Measurements from ENCODE around the gene C9orf78. TPM values are rescaled to one million over a fixed set of nuclear protein-coding genes. Genes with fewer than 3 reads are reported as not detected.

The C9orf78 gene
- total and polyA plus RNA-seq, 2 donors (not counting 1 experiment from before 2014, with no cell fraction given), result 39.8 to 88.6 TPM

DNA sequence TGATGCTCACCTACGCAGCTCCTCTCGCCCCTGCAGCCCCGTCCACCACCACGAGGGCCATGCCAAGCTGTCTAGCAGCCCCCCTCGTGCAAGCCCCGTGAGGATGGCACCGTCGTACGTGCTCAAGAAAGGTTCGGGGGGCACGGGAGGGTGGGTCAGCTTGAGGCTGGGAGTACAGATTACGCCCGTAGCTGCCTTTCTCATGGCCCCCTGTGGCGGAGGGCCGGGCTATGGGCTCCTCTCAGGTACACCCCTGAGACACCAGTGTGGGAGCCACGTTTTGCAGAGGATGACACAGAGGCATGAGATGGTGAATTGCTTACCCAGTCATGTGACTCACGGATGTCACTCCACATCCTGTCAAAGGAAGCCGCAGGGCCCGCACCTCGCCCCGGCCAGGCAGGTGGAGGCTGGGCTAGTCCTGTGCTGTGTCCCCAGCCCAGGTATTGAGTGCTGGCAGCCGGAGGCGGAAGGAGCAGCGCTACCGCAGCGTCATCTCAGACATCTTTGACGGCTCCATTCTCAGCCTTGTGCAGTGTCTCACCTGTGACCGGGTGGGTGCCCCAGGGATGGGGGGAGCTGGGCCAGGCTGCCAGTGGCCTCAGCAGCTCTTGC, 33.9 kb upstream of the C9orf78 start:
- H3K9ac ChIP-seq (ENCODE audit: insufficient read depth, low read length), result no peak overlapping the region
- H4K20me1 ChIP-seq (ENCODE audit: control insufficient read depth, extremely low read depth, insufficient read depth, low read length), result no peaks in the 10 kb centered on the region
- no peaks in the 10 kb centered on the region for H3K36me3 ChIP-seq (ENCODE audit: control insufficient read depth, insufficient read depth, low read length)
- no peaks in the 10 kb centered on the region for H3K9me3 ChIP-seq (ENCODE audit: control insufficient read depth, insufficient read depth, low read depth, low read length)
- no peak overlapping the region for H3K27ac ChIP-seq (ENCODE audit: insufficient read depth, low read length)
- no peaks in the 10 kb centered on the region for H3K27me3 ChIP-seq (ENCODE audit: control insufficient read depth, insufficient read depth, low read length)
- H3K4me2 ChIP-seq (ENCODE audit: extremely low read depth, insufficient read depth, low read length), result no peak overlapping the region
- no peak for TF ChIP-seq EZH2 (IDR thresholded peaks at IDR 0.05; ENCODE audit: low read length, missing control alignments)
- TF ChIP-seq CTCF (conservative IDR thresholded peaks at IDR 0.05 in 1 of 2, IDR thresholded peaks at IDR 0.05 in 1 of 2; ENCODE audit: low read depth in 1 of 2, low read length in 2 of 2), result no peak
- DNase-seq (ENCODE audit: low read depth in 2 of 2), result no peak
- no peaks in the 10 kb centered on the region for H3K4me1 ChIP-seq (ENCODE audit: control insufficient read depth, extremely low read depth, insufficient read depth, low read length)
- H3K79me2 ChIP-seq (ENCODE audit: control insufficient read depth, insufficient read depth, low read length), result no peaks in the 10 kb centered on the region
- no peak overlapping the region for H2AFZ ChIP-seq (ENCODE audit: low read length)
- H3K4me3 ChIP-seq (replicated peaks in 1 of 4; ENCODE audit: control extremely low read depth in 1 of 4, insufficient read depth in 1 of 4, low read depth in 3 of 4, low read length in 4 of 4), result no peak overlapping the region

DNA sequence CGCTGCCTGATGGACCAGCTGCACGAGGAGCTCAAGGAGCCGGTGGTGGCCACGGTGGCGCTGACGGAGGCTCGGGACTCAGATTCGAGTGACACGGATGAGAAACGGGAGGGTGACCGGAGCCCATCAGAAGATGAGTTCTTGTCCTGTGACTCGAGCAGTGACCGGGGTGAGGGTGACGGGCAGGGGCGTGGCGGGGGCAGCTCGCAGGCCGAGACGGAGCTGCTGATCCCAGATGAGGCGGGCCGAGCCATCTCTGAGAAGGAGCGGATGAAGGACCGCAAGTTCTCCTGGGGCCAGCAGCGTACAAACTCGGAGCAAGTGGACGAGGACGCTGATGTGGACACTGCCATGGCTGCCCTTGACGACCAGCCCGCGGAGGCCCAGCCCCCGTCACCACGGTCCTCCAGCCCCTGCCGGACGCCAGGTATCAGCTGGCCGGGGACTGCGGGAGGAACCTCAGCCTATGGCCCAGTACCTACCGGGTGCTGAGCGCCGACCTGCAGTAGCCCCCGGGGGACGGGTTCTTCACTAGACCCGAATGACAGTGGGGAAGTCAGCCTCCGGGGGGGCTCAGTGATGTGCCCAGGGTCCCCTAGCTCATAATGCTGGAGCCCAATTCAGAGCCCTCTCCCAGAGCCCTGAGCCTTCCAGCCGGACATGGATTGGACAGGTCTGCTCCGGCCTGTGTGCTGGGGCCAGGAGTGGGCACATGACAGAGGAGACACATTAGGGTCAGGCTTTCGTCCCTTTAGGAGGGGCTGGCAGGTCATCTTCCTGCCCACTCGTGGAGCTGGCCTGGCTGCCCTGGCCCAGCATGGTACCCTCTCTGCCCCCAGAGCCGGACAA, 33.2 kb upstream of the C9orf78 start:
- Histone ChIP-seq H4K20me1 (ENCODE audit: control insufficient read depth, extremely low read depth, insufficient read depth, low read length) (no peaks in the 10 kb centered on the region), H3K36me3 (ENCODE audit: control insufficient read depth, insufficient read depth, low read length) (no peaks in the 10 kb centered on the region), H3K4me1 (ENCODE audit: control insufficient read depth, extremely low read depth, insufficient read depth, low read length) (no peaks in the 10 kb centered on the region), H3K79me2 (ENCODE audit: control insufficient read depth, insufficient read depth, low read length) (no peaks in the 10 kb centered on the region), H3K9me3 (ENCODE audit: control insufficient read depth, insufficient read depth, low read depth, low read length) (no peaks in the 10 kb centered on the region), H3K9ac (ENCODE audit: insufficient read depth, low read length) (no peak overlapping the region), H3K4me3 (replicated peaks in 1 of 4; ENCODE audit: control extremely low read depth in 1 of 4, insufficient read depth in 1 of 4, low read depth in 3 of 4, low read length in 4 of 4) (no peak overlapping the region), H3K27me3 (ENCODE audit: control insufficient read depth, insufficient read depth, low read length) (no peaks in the 10 kb centered on the region), H3K27ac (ENCODE audit: insufficient read depth, low read length) (no peak overlapping the region), H2AFZ (ENCODE audit: low read length) (no peak overlapping the region), H3K4me2 (ENCODE audit: extremely low read depth, insufficient read depth, low read length) (no peak overlapping the region)
- no peak for TF ChIP-seq CTCF (conservative IDR thresholded peaks at IDR 0.05 in 1 of 2, IDR thresholded peaks at IDR 0.05 in 1 of 2; ENCODE audit: low read depth in 1 of 2, low read length in 2 of 2)
- DNase-seq (ENCODE audit: low read depth in 2 of 2), result no peak

- Histone ChIP-seq H2AFZ (ENCODE audit: low read length) (no peak overlapping the region), H3K9me3 (ENCODE audit: control insufficient read depth, insufficient read depth, low read depth, low read length) (no peaks in the 10 kb centered on the region), H3K9ac (ENCODE audit: insufficient read depth, low read length) (no peak overlapping the region), H3K4me3 (replicated peaks in 1 of 4; ENCODE audit: control extremely low read depth in 1 of 4, insufficient read depth in 1 of 4, low read depth in 3 of 4, low read length in 4 of 4) (no peak overlapping the region), H4K20me1 (ENCODE audit: control insufficient read depth, extremely low read depth, insufficient read depth, low read length) (no peaks in the 10 kb centered on the region), H3K4me2 (ENCODE audit: extremely low read depth, insufficient read depth, low read length) (no peak overlapping the region), H3K27ac (ENCODE audit: insufficient read depth, low read length) (no peak overlapping the region), H3K79me2 (ENCODE audit: control insufficient read depth, insufficient read depth, low read length) (no peaks in the 10 kb centered on the region), H3K27me3 (ENCODE audit: control insufficient read depth, insufficient read depth, low read length) (no peaks in the 10 kb centered on the region), H3K4me1 (ENCODE audit: control insufficient read depth, extremely low read depth, insufficient read depth, low read length) (no peaks in the 10 kb centered on the region), H3K36me3 (ENCODE audit: control insufficient read depth, insufficient read depth, low read length) (no peaks in the 10 kb centered on the region)
- DNase-seq (ENCODE audit: low read depth in 2 of 2), result no peak
- TF ChIP-seq CTCF (conservative IDR thresholded peaks at IDR 0.05 in 1 of 2, IDR thresholded peaks at IDR 0.05 in 1 of 2; ENCODE audit: low read depth in 1 of 2, low read length in 2 of 2), result no peak
These were observed 32.3 kb upstream of the C9orf78 start for GRCh38 chr9:129867136-129868022.

Measured in fibroblast of lung (primary cell).